HG02610 (cell line): ENCODE data around the gene GALNT13.

Experiments
- ATAC-seq: cut with Tn5 transposase; IDR thresholded peaks from one replicate; pipeline ENCODE4 v1.9.1; 2021; ENCODE audit warnings: mild to moderate bottlenecking, moderate library complexity; ENCODE audit not compliant: unreplicated experiment

Gene GALNT13

GRCh38 chr2:154203902-154204301 is 332.2 kb downstream of the GALNT13 start:
- no peak for ATAC-seq

- no peak for ATAC-seq
Measured at GRCh38 chr2:154207288-154208047, 335.7 kb downstream of the GALNT13 start.

- ATAC-seq = no peak
Measured at GRCh38 chr2:154223726-154224125, 352.0 kb downstream of the GALNT13 start.

- no peak for ATAC-seq
Measured at GRCh38 chr2:154226931-154227330, 355.2 kb downstream of the GALNT13 start.

GRCh38 chr2:154228566-154229280 is 357.0 kb downstream of the GALNT13 start:
- ATAC-seq = no peak

GRCh38 chr2:154229966-154230365 is 358.2 kb downstream of the GALNT13 start:
- no peak for ATAC-seq

GRCh38 chr2:154231021-154231420 is 359.3 kb downstream of the GALNT13 start:
- no peak for ATAC-seq

GRCh38 chr2:154233231-154233630 is 361.5 kb downstream of the GALNT13 start:
- no peak for ATAC-seq

GRCh38 chr2:154238252-154238651 is 366.5 kb downstream of the GALNT13 start:
- ATAC-seq = no peak

GRCh38 chr2:154240316-154240715 is 368.6 kb downstream of the GALNT13 start:
- no peak for ATAC-seq

- ATAC-seq = no peak
Measured at GRCh38 chr2:154240921-154241379, 369.2 kb downstream of the GALNT13 start.

GRCh38 chr2:154242687-154243086 is 371.0 kb downstream of the GALNT13 start:
- ATAC-seq = no peak

GRCh38 chr2:154243685-154244084 is 372.0 kb downstream of the GALNT13 start:
- no peak for ATAC-seq

GRCh38 chr2:154244932-154245331 is 373.2 kb downstream of the GALNT13 start:
- ATAC-seq = no peak

GRCh38 chr2:154247503-154247902 is 375.8 kb downstream of the GALNT13 start:
- no peak for ATAC-seq

GRCh38 chr2:154256136-154256535 is 384.4 kb downstream of the GALNT13 start:
- no peak for ATAC-seq

GRCh38 chr2:154259030-154259429 is 387.3 kb downstream of the GALNT13 start:
- no peak for ATAC-seq

GRCh38 chr2:154261473-154262027 is 389.8 kb downstream of the GALNT13 start:
- no peak for ATAC-seq

GRCh38 chr2:154263206-154263605 is 391.5 kb downstream of the GALNT13 start:
- ATAC-seq = no peak

GRCh38 chr2:154264024-154264423 is 392.3 kb downstream of the GALNT13 start:
- no peak for ATAC-seq

GRCh38 chr2:154267983-154268382 is 396.3 kb downstream of the GALNT13 start:
- ATAC-seq = no peak

- ATAC-seq = no peak
Measured at GRCh38 chr2:154280543-154280942, 408.8 kb downstream of the GALNT13 start.
